GM18861 (cell line): ENCODE data around the gene LCLAT1.
"Not testable (repeated sequence)": the region's sequence is repeated elsewhere in the genome, so short reads cannot be mapped to it uniquely, and the experiment has no call there.

Experiments used
- ATAC-seq: cut with Tn5 transposase; IDR thresholded peaks from one replicate; pipeline ENCODE4 v1.9.1; 2021; ENCODE audit not compliant: unreplicated experiment

The LCLAT1 gene

DNA sequence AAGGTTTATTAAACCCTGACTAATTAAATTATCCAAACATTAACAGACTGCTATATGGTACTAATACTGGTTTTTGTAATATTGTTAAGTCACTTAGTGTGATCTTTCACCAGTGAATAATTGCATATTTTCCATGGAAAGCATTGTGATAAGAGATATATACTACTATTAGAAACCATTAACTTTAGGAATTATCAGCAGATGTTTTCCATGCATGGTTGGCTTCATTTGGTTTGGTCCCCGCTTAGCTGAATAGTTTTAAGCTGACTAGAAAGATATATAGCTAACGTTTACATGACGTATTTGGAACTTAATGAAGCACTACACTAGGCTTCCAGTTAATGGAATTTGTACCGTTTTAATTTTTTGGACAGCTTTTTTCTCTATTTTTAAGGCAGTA, 37.9 kb downstream of the LCLAT1 start:
- ATAC-seq, result no peak

GRCh38 chr2:30486655-30487054, 39.6 kb downstream of the LCLAT1 start:
- no peak for ATAC-seq

DNA sequence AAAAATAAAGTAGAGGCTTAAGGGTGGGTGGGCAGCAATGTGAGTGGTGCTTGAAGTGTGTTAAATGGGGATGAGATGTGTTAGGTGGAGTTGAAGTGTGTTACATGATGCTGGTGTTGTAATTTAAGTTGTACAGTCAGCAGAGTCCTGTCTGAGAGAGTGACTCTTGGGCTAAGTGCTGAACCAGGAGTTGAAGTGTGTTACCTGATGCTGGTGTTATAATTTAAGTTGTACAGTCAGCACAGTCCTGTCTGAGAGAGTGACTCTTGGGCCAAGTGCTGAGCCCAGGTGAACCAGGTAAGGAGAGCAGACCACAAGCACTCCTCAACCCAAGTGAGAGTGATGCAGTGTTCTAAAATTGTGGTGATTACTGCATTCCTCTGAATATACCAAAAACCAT, 40.6 kb downstream of the LCLAT1 start:
- no peak for ATAC-seq

- no peak for ATAC-seq
These were observed 41.1 kb downstream of the LCLAT1 start for GRCh38 chr2:30488012-30488659.

GRCh38 chr2:30491225-30491624, 44.2 kb downstream of the LCLAT1 start:
- ATAC-seq, result no peak

- ATAC-seq, result no peak
These were observed 45.1 kb downstream of the LCLAT1 start for GRCh38 chr2:30492185-30492584.

GRCh38 chr2:30492619-30493018, 45.6 kb downstream of the LCLAT1 start:
- no peak for ATAC-seq

GRCh38 chr2:30493440-30493839, 46.4 kb downstream of the LCLAT1 start:
- no peak for ATAC-seq

GRCh38 chr2:30495896-30496295, 48.9 kb downstream of the LCLAT1 start:
- not testable (repeated sequence) for ATAC-seq

DNA sequence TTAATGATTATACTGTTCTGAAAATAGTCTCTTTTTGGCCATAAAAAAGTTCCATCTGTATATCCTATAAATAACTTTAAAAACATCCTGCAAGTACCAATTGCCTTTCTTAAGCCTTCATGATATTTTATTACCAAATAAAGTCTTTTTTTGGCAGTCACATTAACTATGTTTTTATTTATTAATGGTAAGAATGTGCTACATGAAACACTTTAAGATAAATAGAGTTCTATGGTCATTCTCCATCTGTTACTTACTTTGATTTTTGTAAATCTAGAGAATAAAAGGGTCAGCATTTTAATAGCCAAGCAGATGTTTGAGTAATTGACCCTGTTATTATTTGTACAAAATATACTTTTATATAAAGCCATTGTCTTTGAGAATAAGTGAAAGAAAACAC, 52.6 kb downstream of the LCLAT1 start:
- ATAC-seq, result no peak

- no peak for ATAC-seq
These were observed 53.7 kb downstream of the LCLAT1 start for GRCh38 chr2:30500699-30501098.

DNA sequence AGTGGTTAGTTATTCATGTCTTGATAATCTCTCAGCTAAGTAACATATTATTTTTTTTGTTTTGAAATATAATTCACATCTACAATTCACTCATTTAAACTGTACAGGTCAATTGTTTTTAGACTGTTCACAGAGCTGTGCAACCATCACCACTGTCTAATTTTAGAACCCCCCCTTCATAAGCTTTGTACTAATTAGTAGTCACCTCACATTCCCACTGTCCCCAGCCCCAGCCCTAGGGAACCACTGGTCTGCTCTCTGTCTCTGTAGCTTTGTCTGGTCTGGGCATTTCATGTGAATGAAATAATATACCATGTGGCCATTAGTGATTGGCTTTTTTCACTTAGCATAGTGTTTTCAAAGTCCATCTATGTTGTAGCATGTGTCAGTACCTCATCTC, 55.3 kb downstream of the LCLAT1 start:
- ATAC-seq, result no peak

- no peak for ATAC-seq
These were observed 56.1 kb downstream of the LCLAT1 start for GRCh38 chr2:30503007-30503694.

GRCh38 chr2:30503695-30504052, 56.6 kb downstream of the LCLAT1 start:
- no peak for ATAC-seq

GRCh38 chr2:30504731-30505130, 57.7 kb downstream of the LCLAT1 start:
- ATAC-seq, result no peak

GRCh38 chr2:30505500-30506180, 58.6 kb downstream of the LCLAT1 start:
- no peak for ATAC-seq

GRCh38 chr2:30507460-30507859, 60.4 kb downstream of the LCLAT1 start:
- ATAC-seq, result not testable (repeated sequence)

DNA sequence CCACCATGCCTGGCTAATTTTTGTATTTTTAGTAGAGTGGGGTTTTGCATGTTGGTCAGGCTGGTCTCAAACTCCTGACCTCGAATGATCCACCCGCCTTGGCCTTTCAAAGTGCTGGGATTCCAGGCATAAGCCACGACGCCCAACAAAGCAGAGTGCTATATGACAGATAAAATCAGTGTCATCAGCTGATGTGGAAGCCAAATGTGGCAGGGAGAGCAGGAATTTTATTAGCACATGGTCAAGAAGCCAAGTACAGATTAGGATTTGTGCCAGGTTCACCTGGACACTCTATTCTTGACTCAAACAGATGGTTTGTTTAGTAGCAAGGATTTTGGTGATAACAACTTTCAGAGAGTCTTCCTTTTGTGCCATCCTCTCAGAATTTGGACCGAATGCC, 62.7 kb downstream of the LCLAT1 start:
- ATAC-seq, result no peak

GRCh38 chr2:30510409-30510808, 63.4 kb downstream of the LCLAT1 start:
- no peak for ATAC-seq

- no peak for ATAC-seq
These were observed 64.4 kb downstream of the LCLAT1 start for GRCh38 chr2:30511122-30512083.

DNA sequence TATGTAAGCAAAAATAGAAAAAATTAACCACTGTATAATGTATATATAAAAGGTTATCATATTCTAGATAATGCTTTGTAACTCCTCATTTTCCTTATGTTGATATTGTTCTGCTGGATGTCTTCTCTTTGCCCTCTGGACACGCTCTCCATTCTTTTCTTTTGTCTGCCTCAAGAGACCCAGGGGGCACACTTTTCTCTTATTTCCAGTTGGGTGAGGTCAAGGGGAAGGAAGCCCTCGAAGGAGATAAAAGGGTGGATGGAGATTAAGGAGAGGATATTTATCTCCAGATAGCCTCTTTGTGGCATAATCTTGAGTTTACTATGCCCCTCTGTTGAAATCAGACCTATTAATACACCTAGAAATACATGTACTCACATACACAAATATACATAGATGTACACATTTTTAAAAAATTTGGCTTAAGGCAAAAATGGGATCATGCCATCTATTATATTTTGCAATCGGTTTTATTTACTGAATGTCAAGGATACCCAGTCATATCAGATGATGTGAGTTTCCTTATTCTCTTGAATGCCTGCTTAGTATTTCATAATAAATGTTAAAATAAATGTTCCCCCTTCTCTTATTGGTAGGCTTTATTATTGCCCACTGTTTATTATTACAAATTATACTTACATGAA, 65.3 kb downstream of the LCLAT1 start:
- no peak for ATAC-seq
